ENCODE results near the gene HS3ST1.
"Not testable (repeated sequence)": the region's sequence is repeated elsewhere in the genome, so short reads cannot be mapped to it uniquely, and the experiment has no call there.

Gene HS3ST1

DNA sequence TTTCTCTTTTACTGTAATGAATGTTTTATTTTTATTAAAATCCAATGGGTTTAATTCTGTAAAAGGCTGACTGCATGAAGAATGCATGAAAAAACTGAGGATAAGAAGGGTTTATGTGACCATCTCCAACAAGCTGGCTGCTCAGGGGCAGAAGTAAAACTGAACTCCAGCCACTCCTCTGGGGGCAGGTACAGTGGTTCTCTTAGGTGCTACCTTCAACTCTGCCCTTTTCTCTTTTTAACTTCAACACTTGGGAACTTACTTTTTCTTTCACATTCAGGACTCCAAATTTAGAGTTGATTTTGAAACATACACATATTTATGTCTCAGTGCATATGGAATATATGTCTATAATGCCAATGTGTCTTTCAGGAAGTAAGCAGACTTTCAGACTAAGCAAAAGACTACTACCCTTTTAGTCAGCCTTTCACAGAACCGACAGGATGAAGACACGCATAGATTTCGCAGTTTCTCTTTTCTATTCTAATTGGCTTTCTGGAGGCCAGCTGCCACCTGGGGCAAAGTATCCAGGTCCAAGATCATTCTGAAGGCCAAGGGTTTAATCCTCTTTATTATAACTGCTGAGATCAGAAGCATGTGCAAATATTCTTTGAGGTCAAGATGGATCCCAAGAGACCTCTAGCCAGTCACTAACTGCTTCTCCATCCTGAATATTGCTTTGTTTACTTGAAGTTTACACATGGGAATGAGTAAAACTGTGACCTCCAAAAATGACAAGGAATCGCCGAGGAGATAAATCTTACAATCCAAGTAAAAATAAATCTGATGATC lies 30.7 kb downstream of the HS3ST1 start:
- H3K4me3 ChIP-seq (ENCODE audit: low read length): no peak overlapping the region
- no peaks in the 10 kb centered on the region for H3K4me1 ChIP-seq (ENCODE audit: control insufficient read depth, low read depth, low read length)
- no peaks in the 10 kb centered on the region for H3K9me3 ChIP-seq (ENCODE audit: control insufficient read depth, low read depth, low read length)
- H3K36me3 ChIP-seq (ENCODE audit: control insufficient read depth, low read depth, low read length): no peaks in the 10 kb centered on the region
- H3K9ac ChIP-seq (ENCODE audit: low read length): no peak overlapping the region
- H3K27ac ChIP-seq (ENCODE audit: low read length): no peak overlapping the region
- no peaks in the 10 kb centered on the region for H3K27me3 ChIP-seq (ENCODE audit: control insufficient read depth, insufficient read depth, low read length)

DNA sequence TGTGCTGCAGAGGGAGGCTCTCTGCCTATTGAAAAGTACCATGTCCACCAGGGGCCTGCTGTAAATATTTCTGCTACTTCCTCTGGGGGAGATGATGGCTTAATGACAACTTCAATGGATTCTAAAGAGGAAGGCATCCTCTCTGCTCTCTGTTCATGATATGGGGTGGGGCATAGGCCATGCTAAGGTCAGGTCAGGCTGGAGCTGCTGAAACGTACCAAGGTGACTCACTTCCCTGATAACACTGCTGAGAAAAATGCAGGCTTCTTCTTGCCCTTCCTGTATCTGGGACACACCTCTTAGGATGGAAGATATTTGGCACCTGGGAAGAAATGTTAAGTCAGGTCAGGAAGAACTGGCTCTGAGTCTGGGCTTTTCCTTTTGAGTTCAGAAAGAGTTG lies 31.5 kb downstream of the HS3ST1 start:
- Histone ChIP-seq H3K4me1 (ENCODE audit: control insufficient read depth, low read depth, low read length) (no peaks in the 10 kb centered on the region), H3K27ac (ENCODE audit: low read length) (no peak overlapping the region), H3K4me3 (ENCODE audit: low read length) (no peak overlapping the region), H3K36me3 (ENCODE audit: control insufficient read depth, low read depth, low read length) (no peaks in the 10 kb centered on the region), H3K27me3 (ENCODE audit: control insufficient read depth, insufficient read depth, low read length) (no peaks in the 10 kb centered on the region), H3K9me3 (ENCODE audit: control insufficient read depth, low read depth, low read length) (no peaks in the 10 kb centered on the region), H3K9ac (ENCODE audit: low read length) (no peak overlapping the region)

DNA sequence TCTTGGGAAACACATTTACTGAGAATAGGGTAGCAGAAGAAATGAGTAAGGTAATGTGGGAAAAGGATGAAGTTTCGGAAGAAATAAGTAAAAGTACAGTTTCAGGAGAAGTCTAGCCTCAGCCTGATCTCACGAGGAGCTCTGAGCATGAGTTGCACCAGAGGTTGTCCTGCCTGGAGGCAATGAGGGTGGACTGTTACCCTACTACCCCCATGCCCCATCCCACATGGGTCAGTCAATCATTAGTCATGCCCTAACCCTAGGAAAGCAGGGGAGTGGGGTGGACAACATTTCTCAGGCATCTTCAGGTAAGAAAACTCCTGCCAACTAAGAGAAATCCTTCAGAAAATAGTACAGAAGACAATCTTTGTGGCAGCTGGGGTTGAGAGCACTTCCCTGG lies 35.1 kb downstream of the HS3ST1 start:
- no peak overlapping the region for H3K27ac ChIP-seq (ENCODE audit: low read length)
- no peaks in the 10 kb centered on the region for H3K4me1 ChIP-seq (ENCODE audit: control insufficient read depth, low read depth, low read length)
- no peaks in the 10 kb centered on the region for H3K27me3 ChIP-seq (ENCODE audit: control insufficient read depth, insufficient read depth, low read length)
- no peaks in the 10 kb centered on the region for H3K36me3 ChIP-seq (ENCODE audit: control insufficient read depth, low read depth, low read length)
- H3K9me3 ChIP-seq (ENCODE audit: control insufficient read depth, low read depth, low read length): no peaks in the 10 kb centered on the region
- H3K4me3 ChIP-seq (ENCODE audit: low read length): no peak overlapping the region
- H3K9ac ChIP-seq (ENCODE audit: low read length): no peak overlapping the region

DNA sequence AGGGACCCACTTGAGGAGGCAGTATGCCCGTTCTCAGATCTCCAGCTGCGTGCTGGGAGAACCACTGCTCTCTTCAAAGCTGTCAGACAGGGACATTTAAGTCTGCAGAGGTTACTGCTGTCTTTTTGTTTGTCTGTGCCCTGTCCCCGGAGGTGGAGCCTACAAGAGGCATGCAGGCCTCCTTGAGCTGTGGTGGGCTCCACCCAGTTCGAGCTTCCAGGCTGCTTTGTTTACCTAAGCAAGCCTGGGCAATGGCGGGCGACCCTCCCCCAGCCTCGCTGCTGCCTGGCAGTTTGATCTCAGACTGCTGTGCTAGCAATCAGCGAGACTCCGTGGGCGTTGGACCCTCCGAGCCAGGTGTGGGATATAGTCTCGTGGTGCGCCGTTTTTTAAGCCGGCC lies 44.6 kb downstream of the HS3ST1 start:
- H3K27ac ChIP-seq (ENCODE audit: low read length); H3K27me3 ChIP-seq (ENCODE audit: control insufficient read depth, insufficient read depth, low read length); H3K4me3 ChIP-seq (ENCODE audit: low read length); H3K4me1 ChIP-seq (ENCODE audit: control insufficient read depth, low read depth, low read length); H3K9me3 ChIP-seq (ENCODE audit: control insufficient read depth, low read depth, low read length); H3K9ac ChIP-seq (ENCODE audit: low read length); H3K36me3 ChIP-seq (ENCODE audit: control insufficient read depth, low read depth, low read length): not testable (repeated sequence)

DNA sequence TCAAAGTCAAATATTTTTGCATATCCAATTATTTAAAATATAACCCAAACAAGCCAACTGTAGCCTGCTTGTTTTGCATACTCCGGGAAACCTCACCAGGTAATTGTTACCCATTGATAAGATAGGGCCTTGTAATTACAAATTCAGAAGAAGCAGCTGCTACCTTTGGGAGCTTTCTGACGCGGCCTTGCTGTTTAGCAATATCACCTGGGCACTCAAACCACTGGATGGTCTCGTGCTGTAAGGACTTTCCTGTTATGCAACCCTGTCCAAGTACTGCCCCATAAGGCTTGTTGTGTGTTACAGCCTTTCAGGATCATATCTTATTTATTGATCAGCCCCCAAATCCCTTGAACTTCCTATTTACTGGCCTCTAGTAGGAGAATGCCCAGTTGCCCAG lies 52.1 kb downstream of the HS3ST1 start:
- Histone ChIP-seq H3K4me1 (ENCODE audit: control insufficient read depth, low read depth, low read length) (no peaks in the 10 kb centered on the region), H3K9me3 (ENCODE audit: control insufficient read depth, low read depth, low read length) (no peaks in the 10 kb centered on the region), H3K4me3 (ENCODE audit: low read length) (no peak overlapping the region)

DNA sequence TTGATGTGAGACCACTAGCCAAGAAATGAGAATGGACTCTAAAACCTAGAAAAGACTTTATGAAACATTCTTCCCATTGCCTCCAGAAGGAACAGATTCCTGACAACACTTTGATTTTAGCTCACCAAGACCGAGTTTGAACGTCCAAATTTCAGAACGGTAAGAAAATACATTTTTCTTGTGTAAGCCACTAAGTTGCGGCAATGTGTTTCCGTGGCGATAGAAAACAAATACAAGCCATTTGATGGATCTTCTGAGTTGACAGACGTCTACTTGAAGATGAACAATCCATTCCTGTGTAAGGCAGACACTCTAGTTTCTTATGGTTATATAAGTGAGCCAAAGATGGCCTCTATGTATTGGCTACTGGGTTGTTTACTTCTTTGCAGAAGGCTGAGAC lies 52.5 kb downstream of the HS3ST1 start:
- H3K4me1 ChIP-seq (ENCODE audit: control insufficient read depth, low read depth, low read length): no peaks in the 10 kb centered on the region
- H3K9me3 ChIP-seq (ENCODE audit: control insufficient read depth, low read depth, low read length): no peaks in the 10 kb centered on the region
- H3K27ac ChIP-seq (ENCODE audit: low read length): no peak overlapping the region
- H3K27me3 ChIP-seq (ENCODE audit: control insufficient read depth, insufficient read depth, low read length): no peaks in the 10 kb centered on the region
- no peak overlapping the region for H3K4me3 ChIP-seq (ENCODE audit: low read length)
- no peak overlapping the region for H3K9ac ChIP-seq (ENCODE audit: low read length)
- no peaks in the 10 kb centered on the region for H3K36me3 ChIP-seq (ENCODE audit: control insufficient read depth, low read depth, low read length)

More for the DNA sequence above, 52.1 kb downstream of the HS3ST1 start:
- no peaks in the 10 kb centered on the region for H3K36me3 ChIP-seq (ENCODE audit: control insufficient read depth, low read depth, low read length)
- H3K9ac ChIP-seq (ENCODE audit: low read length): no peak overlapping the region
- H3K27ac ChIP-seq (ENCODE audit: low read length): no peak overlapping the region
- H3K27me3 ChIP-seq (ENCODE audit: control insufficient read depth, insufficient read depth, low read length): no peaks in the 10 kb centered on the region

DNA sequence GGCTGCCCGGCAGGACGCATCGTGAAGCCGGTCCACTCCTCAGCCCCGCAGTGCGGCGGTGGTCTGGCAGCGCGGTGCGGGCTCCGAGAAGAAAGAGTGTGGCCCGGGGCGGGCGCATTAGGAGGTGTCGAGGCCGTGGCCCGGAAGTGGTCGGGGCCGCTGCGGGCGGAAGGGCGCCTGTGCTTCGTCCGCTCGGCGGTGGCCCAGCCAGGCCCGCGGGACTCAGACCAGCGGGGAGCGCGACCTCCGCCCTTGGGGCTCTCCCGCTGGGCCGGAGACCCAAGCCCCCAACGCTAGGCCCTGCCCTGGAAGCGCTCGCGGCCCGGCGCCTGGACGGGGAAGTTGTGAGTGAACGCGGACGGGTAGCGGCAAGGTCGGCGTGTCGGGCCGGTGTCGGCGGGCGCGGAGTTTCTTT lies 60.0 kb downstream of the HS3ST1 start:
- Histone ChIP-seq H3K4me3 (ENCODE audit: low read length) (no peak overlapping the region), H3K27ac (ENCODE audit: low read length) (no peak overlapping the region), H3K9ac (ENCODE audit: low read length) (no peak overlapping the region), H3K27me3 (ENCODE audit: control insufficient read depth, insufficient read depth, low read length) (no peaks in the 10 kb centered on the region), H3K36me3 (ENCODE audit: control insufficient read depth, low read depth, low read length) (no peaks in the 10 kb centered on the region), H3K4me1 (ENCODE audit: control insufficient read depth, low read depth, low read length) (no peaks in the 10 kb centered on the region), H3K9me3 (ENCODE audit: control insufficient read depth, low read depth, low read length) (no peaks in the 10 kb centered on the region)

DNA sequence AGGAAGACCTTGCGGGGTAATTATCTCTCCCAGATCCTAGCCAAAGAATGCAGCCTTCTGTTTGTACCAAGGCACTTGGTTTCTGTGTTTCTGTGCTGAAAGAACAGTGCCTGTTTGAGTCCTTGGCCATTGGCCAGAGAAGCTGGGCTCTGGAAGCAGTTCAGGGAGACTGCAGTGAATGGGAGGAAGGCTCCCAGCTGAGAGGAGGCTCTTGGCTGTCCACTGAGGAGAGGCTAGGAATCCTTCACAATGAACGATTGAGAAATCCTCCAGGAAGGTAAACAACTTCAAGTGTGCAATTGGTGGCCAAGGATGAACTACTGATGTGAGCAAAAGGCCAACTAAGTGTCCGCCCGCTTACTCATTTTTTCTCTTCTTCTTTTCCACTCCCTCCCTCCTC lies 61.3 kb downstream of the HS3ST1 start:
- H3K4me1 ChIP-seq (ENCODE audit: control insufficient read depth, low read depth, low read length): no peaks in the 10 kb centered on the region
- H3K27me3 ChIP-seq (ENCODE audit: control insufficient read depth, insufficient read depth, low read length): no peaks in the 10 kb centered on the region
- H3K9me3 ChIP-seq (ENCODE audit: control insufficient read depth, low read depth, low read length): no peaks in the 10 kb centered on the region
- no peak overlapping the region for H3K27ac ChIP-seq (ENCODE audit: low read length)
- H3K9ac ChIP-seq (ENCODE audit: low read length): no peak overlapping the region
- no peak overlapping the region for H3K4me3 ChIP-seq (ENCODE audit: low read length)
- H3K36me3 ChIP-seq (ENCODE audit: control insufficient read depth, low read depth, low read length): no peaks in the 10 kb centered on the region

DNA sequence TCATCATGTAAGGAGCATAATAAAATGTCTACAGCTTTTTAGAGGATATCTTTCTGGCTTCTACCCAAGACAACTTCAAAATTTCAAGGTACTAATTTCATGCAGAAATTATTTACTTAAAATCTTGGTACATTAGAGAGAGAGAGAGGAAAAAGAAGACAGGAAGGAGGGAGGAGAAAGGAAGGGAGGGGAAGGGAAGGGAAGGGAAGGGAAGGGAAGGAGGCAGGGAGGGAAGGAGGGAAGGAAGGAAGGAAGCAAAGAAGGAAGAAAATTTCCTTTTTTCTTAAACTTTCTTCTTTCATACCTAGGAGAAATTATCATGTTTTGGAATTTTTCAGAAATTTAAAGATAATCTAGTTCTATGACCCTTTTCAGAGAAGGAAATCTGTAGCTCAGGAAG lies 61.8 kb downstream of the HS3ST1 start:
- Histone ChIP-seq H3K27me3 (ENCODE audit: control insufficient read depth, insufficient read depth, low read length) (no peaks in the 10 kb centered on the region), H3K36me3 (ENCODE audit: control insufficient read depth, low read depth, low read length) (no peaks in the 10 kb centered on the region), H3K9ac (ENCODE audit: low read length) (no peak overlapping the region), H3K4me3 (ENCODE audit: low read length) (no peak overlapping the region), H3K27ac (ENCODE audit: low read length) (no peak overlapping the region), H3K4me1 (ENCODE audit: control insufficient read depth, low read depth, low read length) (no peaks in the 10 kb centered on the region), H3K9me3 (ENCODE audit: control insufficient read depth, low read depth, low read length) (no peaks in the 10 kb centered on the region)

DNA sequence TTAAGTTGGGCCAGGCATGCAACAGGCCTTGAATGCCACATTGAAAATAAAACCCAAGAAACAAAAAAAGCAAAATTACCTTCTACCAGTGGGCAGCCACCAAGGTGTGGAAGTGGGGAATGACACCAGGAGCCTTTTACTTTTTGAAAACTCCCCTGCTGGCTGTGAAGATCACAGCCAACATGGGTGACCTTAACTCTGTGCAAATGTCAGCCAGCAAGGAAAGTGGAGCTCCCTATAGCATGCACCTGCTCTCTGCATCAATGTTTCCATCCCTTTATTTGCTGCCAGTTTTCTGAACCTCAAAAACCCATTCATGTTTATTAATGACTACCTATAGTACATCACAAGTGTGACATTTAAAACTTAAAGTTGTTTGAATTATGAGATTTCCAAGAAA lies 63.7 kb downstream of the HS3ST1 start:
- no peaks in the 10 kb centered on the region for H3K9me3 ChIP-seq (ENCODE audit: control insufficient read depth, low read depth, low read length)
- no peak overlapping the region for H3K27ac ChIP-seq (ENCODE audit: low read length)
- no peaks in the 10 kb centered on the region for H3K27me3 ChIP-seq (ENCODE audit: control insufficient read depth, insufficient read depth, low read length)
- no peaks in the 10 kb centered on the region for H3K36me3 ChIP-seq (ENCODE audit: control insufficient read depth, low read depth, low read length)
- no peak overlapping the region for H3K9ac ChIP-seq (ENCODE audit: low read length)
- H3K4me3 ChIP-seq (ENCODE audit: low read length): no peak overlapping the region
- no peaks in the 10 kb centered on the region for H3K4me1 ChIP-seq (ENCODE audit: control insufficient read depth, low read depth, low read length)

DNA sequence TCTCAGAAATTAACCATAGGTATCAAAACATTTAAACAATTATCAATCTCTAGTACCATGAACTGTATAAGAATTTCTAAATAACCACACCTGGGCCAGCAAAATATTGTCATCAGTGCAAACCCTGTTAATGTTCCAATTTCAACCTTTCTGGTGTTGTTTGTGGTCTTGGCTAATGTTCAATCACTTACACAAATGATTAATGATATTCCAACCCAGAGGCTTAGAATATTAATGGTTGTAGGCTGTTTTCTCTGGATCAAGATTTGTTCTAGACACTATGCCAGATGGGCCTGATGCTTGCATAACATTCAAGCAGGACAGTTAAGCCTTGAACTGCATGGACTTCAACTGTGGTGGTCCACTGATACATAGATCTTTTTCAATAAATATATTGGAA lies 69.1 kb downstream of the HS3ST1 start:
- no peaks in the 10 kb centered on the region for H3K27me3 ChIP-seq (ENCODE audit: control insufficient read depth, insufficient read depth, low read length)
- H3K4me3 ChIP-seq (ENCODE audit: low read length): no peak overlapping the region
- H3K27ac ChIP-seq (ENCODE audit: low read length): no peak overlapping the region
- no peak overlapping the region for H3K9ac ChIP-seq (ENCODE audit: low read length)
- no peaks in the 10 kb centered on the region for H3K4me1 ChIP-seq (ENCODE audit: control insufficient read depth, low read depth, low read length)
- H3K9me3 ChIP-seq (ENCODE audit: control insufficient read depth, low read depth, low read length): no peaks in the 10 kb centered on the region
- H3K36me3 ChIP-seq (ENCODE audit: control insufficient read depth, low read depth, low read length): no peaks in the 10 kb centered on the region

DNA sequence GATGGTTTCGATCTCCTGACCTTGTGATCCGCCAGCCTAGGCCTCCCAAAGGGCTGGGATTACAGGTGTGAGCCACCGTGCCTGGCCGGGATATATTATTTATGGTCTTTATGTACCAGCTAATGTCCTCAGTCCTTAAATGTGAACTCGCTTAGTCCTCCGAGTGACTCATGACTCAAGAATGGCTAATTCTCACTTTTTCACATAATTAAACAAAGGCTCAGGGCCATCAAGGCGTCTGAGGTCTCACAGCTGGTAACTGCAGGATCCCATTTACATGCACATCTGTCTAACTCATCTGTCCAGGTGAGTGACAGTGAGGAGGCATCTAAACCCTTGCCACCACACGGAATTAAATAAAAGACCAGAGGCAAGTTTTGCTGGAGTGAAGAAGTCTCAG lies 73.5 kb downstream of the HS3ST1 start:
- H3K36me3 ChIP-seq (ENCODE audit: control insufficient read depth, low read depth, low read length): no peaks in the 10 kb centered on the region
- no peaks in the 10 kb centered on the region for H3K9me3 ChIP-seq (ENCODE audit: control insufficient read depth, low read depth, low read length)
- no peaks in the 10 kb centered on the region for H3K4me1 ChIP-seq (ENCODE audit: control insufficient read depth, low read depth, low read length)
- no peak overlapping the region for H3K4me3 ChIP-seq (ENCODE audit: low read length)
- no peak overlapping the region for H3K9ac ChIP-seq (ENCODE audit: low read length)
- H3K27me3 ChIP-seq (ENCODE audit: control insufficient read depth, insufficient read depth, low read length): no peaks in the 10 kb centered on the region
- H3K27ac ChIP-seq (ENCODE audit: low read length): no peak overlapping the region
